Measurements from ENCODE around the gene ASTN2. TPM values are rescaled to one million over a fixed set of nuclear protein-coding genes. Genes with fewer than 3 reads are reported as not detected.
A peak's percentile ranks its signal among the peaks of the same experiment; 100 is the strongest.

The ASTN2 gene
- total and polyA plus RNA-seq, 10 of the 15 experiments (the other 5 are each of a cell fraction or from before 2014, with no cell fraction given) = 1.4 to 15.7 (median 7.0) TPM

DNA sequence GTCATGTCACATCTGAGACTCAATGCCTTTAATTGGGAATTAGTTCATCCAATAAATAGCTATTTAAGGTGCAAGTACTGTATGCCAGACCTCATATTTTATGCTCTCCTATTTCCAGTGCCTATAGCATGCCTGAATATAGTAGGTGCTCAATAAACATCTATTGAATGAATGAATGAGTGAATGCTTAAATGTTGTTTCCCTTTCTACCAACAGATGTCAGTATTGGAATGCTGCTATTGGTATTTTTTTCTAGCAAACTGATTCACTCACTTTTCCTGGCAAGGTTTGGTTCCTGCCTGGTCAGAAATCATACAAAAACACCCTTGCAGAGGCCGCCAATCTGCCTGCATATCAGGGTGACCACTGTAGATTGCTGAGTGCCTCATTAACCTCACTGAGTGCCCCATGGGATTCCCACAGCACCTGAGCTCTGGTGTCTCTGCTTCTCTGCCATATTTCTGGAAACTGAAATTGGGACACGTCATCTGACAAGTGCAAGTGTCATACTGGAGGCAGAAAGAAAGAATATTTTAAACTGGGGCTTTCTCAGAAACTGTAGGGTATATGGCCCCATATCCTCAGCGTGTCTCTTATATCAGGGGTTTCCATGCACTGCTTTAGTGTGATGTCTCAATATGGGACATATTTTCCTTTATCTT is 368.1 kb downstream of the ASTN2 start (continued):
- no peak for TF ChIP-seq KLF5 (IDR thresholded peaks at IDR 0.05; ENCODE audit: partially characterized antibody)
- TF ChIP-seq, protein P1, sequence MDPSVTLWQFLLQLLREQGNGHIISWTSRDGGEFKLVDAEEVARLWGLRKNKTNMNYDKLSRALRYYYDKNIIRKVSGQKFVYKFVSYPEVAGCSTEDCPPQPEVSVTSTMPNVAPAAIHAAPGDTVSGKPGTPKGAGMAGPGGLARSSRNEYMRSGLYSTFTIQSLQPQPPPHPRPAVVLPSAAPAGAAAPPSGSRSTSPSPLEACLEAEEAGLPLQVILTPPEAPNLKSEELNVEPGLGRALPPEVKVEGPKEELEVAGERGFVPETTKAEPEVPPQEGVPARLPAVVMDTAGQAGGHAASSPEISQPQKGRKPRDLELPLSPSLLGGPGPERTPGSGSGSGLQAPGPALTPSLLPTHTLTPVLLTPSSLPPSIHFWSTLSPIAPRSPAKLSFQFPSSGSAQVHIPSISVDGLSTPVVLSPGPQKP (IDR thresholded peaks at IDR 0.05; ENCODE audit: low read depth, low read length) = no peak
- TF ChIP-seq JUNB (IDR thresholded peaks at IDR 0.05) = peak; percentile 51
- no peak for TF ChIP-seq PAX8 (IDR thresholded peaks at IDR 0.05)
- TF ChIP-seq ZNF24 (IDR thresholded peaks at IDR 0.05) = peak; percentile 97
- TF ChIP-seq POLR2AphosphoS5 (IDR thresholded peaks at IDR 0.05; ENCODE audit: low read length) = no peak
- no peak for TF ChIP-seq STAT1 (conservative IDR thresholded peaks at IDR 0.05)
- no peak for TF ChIP-seq POLR2A (IDR thresholded peaks at IDR 0.05; ENCODE audit: low read depth, low read length)
- TF ChIP-seq HDAC6 (IDR thresholded peaks at IDR 0.05; ENCODE audit: unreplicated experiment) = no peak
- TF ChIP-seq POLR2AphosphoS2 (IDR thresholded peaks at IDR 0.05; ENCODE audit: low read depth, low read length) = no peak
- no peak for TF ChIP-seq ZNF622 (IDR thresholded peaks at IDR 0.05)
- TF ChIP-seq, protein P2, sequence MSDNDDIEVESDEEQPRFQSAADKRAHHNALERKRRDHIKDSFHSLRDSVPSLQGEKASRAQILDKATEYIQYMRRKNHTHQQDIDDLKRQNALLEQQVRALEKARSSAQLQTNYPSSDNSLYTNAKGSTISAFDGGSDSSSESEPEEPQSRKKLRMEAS (IDR thresholded peaks at IDR 0.05; ENCODE audit: low read depth, low read length) = no peak
- TF ChIP-seq TCF3 (IDR thresholded peaks at IDR 0.05; ENCODE audit: borderline replicate concordance, insufficient read depth, low read depth, low read length) = no peak
- TF ChIP-seq CBFB (IDR thresholded peaks at IDR 0.05; ENCODE audit: low read depth) = peak; percentile 26; the same call in 1 of the 2 replicates

DNA sequence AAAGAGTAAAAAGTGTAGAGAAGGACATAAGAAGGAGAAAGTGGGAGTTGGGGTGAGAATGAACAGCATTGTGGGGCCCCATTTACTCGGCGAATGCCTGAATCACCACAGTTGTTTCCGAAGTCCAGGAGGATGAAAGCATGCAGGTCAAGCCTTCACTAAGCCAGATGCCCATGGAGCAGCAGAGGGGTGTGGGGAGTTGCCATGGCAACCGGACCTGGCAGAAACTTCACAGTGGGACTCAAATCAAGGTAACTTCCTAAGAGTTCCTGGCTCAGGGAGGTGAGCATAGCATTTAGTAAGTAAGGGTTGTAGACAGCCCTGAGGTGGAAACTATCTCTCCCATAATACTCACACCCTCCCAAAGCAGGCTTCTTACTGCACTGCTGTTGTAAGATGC is 370.6 kb downstream of the ASTN2 start:
- CTCF ChIA-PET = no interaction called here
- POLR2A ChIA-PET = no interaction called here
- in situ Hi-C loops (cut with MboI) = no loop called here
- SMC1A ChIA-PET (ENCODE audit: uncharacterized antibody, unreplicated experiment) = no interaction called here
- Histone ChIP-seq H3K4me3 (no peak overlapping the region), H3K9me3 (replicated peaks; ENCODE audit: control insufficient read depth, insufficient read depth, low read length) (no peaks in the 10 kb centered on the region), H3K36me3 (ENCODE audit: control insufficient read depth in 2 of 2, insufficient read depth in 2 of 2, low read length in 1 of 2) (no peaks in the 10 kb centered on the region), H3K4me2 (ENCODE audit: control insufficient read depth, insufficient read depth) (no peak overlapping the region), H2AFZ (ENCODE audit: control insufficient read depth, low read depth, low read length) (no peak overlapping the region), H3K9ac (ENCODE audit: control insufficient read depth, insufficient read depth, low read length) (no peak overlapping the region), H3K27ac (ENCODE audit: control insufficient read depth, insufficient read depth) (no peak overlapping the region), H3K79me2 (ENCODE audit: control insufficient read depth, insufficient read depth, low read length) (no peaks in the 10 kb centered on the region), H3K27me3 (replicated peaks in 1 of 2; ENCODE audit: control insufficient read depth in 2 of 2, insufficient read depth in 2 of 2, low read length in 1 of 2) (no peaks in the 10 kb centered on the region), H3K4me1 (ENCODE audit: control insufficient read depth, insufficient read depth, low read length) (no peaks in the 10 kb centered on the region), H4K20me1 (ENCODE audit: control insufficient read depth, insufficient read depth) (no peaks in the 10 kb centered on the region)
- intact Hi-C loops (cut with micrococcal nuclease; ENCODE audit: unreplicated experiment) = loop anchor here (10.0 kb wide), 1 partner anchor 309 kb away; no protein-coding TSS in a partner anchor
- ATAC-seq (no peak), DNase-seq (ENCODE audit: low read depth, low spot score) (no peak), FAIRE-seq (no peak)
- RAD21 ChIA-PET (ENCODE audit: unreplicated experiment) = no interaction called here
- no TSS peak for BruUV-seq (replicated peaks)
- 31% methylated on average over 4 of the region's 4 CpGs for WGBS (ENCODE audit: insufficient coverage, insufficient replicate concordance, low lambda C conversion rate, missing lambda C conversion rate)
- TF ChIP-seq PAX8 (IDR thresholded peaks at IDR 0.05) (no peak), BRCA1 (IDR thresholded peaks at IDR 0.05; ENCODE audit: low read depth, low read length) (no peak), BHLHE40 (IDR thresholded peaks at IDR 0.05; ENCODE audit: borderline replicate concordance in 1 of 2, low read depth in 2 of 2, low read length in 1 of 2) (no peak), TCF12 (IDR thresholded peaks at IDR 0.05; ENCODE audit: low read depth, low read length) (no peak), HCFC1 (IDR thresholded peaks at IDR 0.05; ENCODE audit: low read length) (no peak), NRF1 (conservative IDR thresholded peaks at IDR 0.05; ENCODE audit: low read depth, low read length) (no peak)
- TF ChIP-seq, protein P3, sequence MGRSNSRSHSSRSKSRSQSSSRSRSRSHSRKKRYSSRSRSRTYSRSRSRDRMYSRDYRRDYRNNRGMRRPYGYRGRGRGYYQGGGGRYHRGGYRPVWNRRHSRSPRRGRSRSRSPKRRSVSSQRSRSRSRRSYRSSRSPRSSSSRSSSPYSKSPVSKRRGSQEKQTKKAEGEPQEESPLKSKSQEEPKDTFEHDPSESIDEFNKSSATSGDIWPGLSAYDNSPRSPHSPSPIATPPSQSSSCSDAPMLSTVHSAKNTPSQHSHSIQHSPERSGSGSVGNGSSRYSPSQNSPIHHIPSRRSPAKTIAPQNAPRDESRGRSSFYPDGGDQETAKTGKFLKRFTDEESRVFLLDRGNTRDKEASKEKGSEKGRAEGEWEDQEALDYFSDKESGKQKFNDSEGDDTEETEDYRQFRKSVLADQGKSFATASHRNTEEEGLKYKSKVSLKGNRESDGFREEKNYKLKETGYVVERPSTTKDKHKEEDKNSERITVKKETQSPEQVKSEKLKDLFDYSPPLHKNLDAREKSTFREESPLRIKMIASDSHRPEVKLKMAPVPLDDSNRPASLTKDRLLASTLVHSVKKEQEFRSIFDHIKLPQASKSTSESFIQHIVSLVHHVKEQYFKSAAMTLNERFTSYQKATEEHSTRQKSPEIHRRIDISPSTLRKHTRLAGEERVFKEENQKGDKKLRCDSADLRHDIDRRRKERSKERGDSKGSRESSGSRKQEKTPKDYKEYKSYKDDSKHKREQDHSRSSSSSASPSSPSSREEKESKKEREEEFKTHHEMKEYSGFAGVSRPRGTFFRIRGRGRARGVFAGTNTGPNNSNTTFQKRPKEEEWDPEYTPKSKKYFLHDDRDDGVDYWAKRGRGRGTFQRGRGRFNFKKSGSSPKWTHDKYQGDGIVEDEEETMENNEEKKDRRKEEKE (IDR thresholded peaks at IDR 0.05) = no peak
